ENCODE data around the gene TMSB4X. TPM values are rescaled to one million over a fixed set of nuclear protein-coding genes. Genes with fewer than 3 reads are reported as not detected.

The TMSB4X gene
- total and polyA plus RNA-seq, 2 of the 8 experiments (the other 6 are each of a cell fraction or from before 2014, with no cell fraction given) = 2,063 to 2,112 TPM

DNA sequence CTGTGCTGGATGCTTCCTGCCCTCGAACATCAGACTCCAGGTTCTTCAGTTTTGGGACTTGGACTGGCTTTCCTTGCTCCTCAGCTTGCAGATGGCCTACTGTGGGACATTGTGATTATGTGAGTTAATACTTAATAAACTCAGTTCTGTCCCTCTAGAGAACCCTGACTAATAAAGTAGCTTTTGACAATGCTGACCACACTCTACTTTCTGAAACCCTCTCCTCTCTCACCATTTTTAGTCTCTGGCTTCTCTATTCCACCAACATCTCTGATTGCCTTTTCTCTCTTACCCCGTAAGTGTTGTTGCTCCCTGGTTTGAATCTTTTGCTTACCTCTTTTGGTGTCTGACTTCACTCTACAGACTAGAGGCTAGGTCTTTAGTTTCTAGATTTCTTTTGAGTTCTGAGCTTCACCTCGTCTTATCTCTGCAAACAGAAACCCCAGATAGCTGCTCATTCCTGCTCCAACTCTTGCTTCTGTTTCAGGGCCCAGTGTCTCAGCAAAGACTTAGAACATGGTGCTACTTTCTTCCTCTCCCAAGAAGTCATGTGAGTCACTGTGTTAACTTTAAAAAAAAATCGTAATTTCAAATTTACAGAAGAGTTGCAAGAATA is 11.4 kb downstream of the TMSB4X start:
- H3K79me1 ChIP-seq (ENCODE audit: low read depth, low read length) = no peaks in the 10 kb centered on the region
- H2BK15ac ChIP-seq (ENCODE audit: low read length) = no peak overlapping the region
- H3K79me2 ChIP-seq (ENCODE audit: control insufficient read depth in 1 of 2, insufficient read depth in 2 of 2, low read length in 2 of 2) = no peaks in the 10 kb centered on the region
- H2BK120ac ChIP-seq (replicated peaks; ENCODE audit: low read depth, low read length) = no peak overlapping the region
- H3K4me2 ChIP-seq (ENCODE audit: insufficient read depth in 1 of 2, low read depth in 2 of 2, low read length in 2 of 2) = no peak overlapping the region
- no peak overlapping the region for H3K4me3 ChIP-seq (ENCODE audit: extremely low read depth in 1 of 4, insufficient read depth in 2 of 4, low read depth in 3 of 4, low read length in 4 of 4)
- H3K23me2 ChIP-seq (ENCODE audit: low read depth, low read length) = no peaks in the 10 kb centered on the region
- H4K91ac ChIP-seq (replicated peaks; ENCODE audit: insufficient read length, low read length) = no peak overlapping the region
- H3K9ac ChIP-seq (replicated peaks in 1 of 4; ENCODE audit: extremely low read depth in 1 of 4, low read depth in 3 of 4, low read length in 3 of 4) = no peak overlapping the region
- no peak overlapping the region for H2BK20ac ChIP-seq (ENCODE audit: low read length)
- H2AFZ ChIP-seq (ENCODE audit: low read length) = no peak overlapping the region
- H4K20me1 ChIP-seq (replicated peaks in 1 of 2; ENCODE audit: control insufficient read depth in 1 of 2, insufficient read depth in 2 of 2, low read length in 2 of 2) = no peaks in the 10 kb centered on the region
- no peak overlapping the region for H3K27ac ChIP-seq (ENCODE audit: low read depth, low read length)
- DNase-seq (ENCODE audit: low read depth in 1 of 2, low spot score in 2 of 2) (no peak), FAIRE-seq (no peak)
- 82% methylated on average over 3 of the region's 4 CpGs; no CpG with 5 or more reads in 1 of the 2 experiments for WGBS, 2 experiments (ENCODE audit: extremely low coverage in 1 of 2, insufficient coverage in 1 of 2, insufficient read length in 1 of 2, insufficient replicate concordance in 2 of 2, low coverage in 1 of 2, low lambda C conversion rate in 2 of 2, missing lambda C conversion rate in 1 of 2)
- no peak overlapping the region for H2BK5ac ChIP-seq (ENCODE audit: low read depth, low read length)
- no peak overlapping the region for H2BK12ac ChIP-seq (ENCODE audit: low read depth, low read length)
- no peaks in the 10 kb centered on the region for H3K9me3 ChIP-seq (ENCODE audit: insufficient read depth in 2 of 2, low read depth in 1 of 2, low read length in 1 of 2)
- H3K27me3 ChIP-seq (replicated peaks in 1 of 4; ENCODE audit: control insufficient read depth in 3 of 4, extremely low read depth in 1 of 4, insufficient read depth in 3 of 4, low read length in 3 of 4) = no peaks in the 10 kb centered on the region
- H2AK5ac ChIP-seq (ENCODE audit: low read depth, low read length) = no peak overlapping the region
- H3K4ac ChIP-seq (replicated peaks; ENCODE audit: insufficient read length, low read depth, low read length) = no peak overlapping the region
- no peak overlapping the region for H3K18ac ChIP-seq (ENCODE audit: extremely low read depth, low read length)
- H3K36me3 ChIP-seq (ENCODE audit: control insufficient read depth in 2 of 4, insufficient read depth in 4 of 4, low read length in 3 of 4) = no peaks in the 10 kb centered on the region
- no peak overlapping the region for H3K23ac ChIP-seq (ENCODE audit: insufficient read length)
- H3K4me1 ChIP-seq (replicated peaks in 1 of 4; ENCODE audit: control insufficient read depth in 3 of 4, insufficient read depth in 4 of 4, low read length in 3 of 4) = no peaks in the 10 kb centered on the region
- CTCF ChIA-PET (ENCODE audit: partially characterized antibody) = interaction anchor here (1.0 kb wide), 1 partner anchor 41 kb away, joined by 3 read pairs; no protein-coding TSS in a partner anchor
- H3K14ac ChIP-seq (ENCODE audit: insufficient read length) = no peak overlapping the region
- POLR2A ChIA-PET (ENCODE audit: partially characterized antibody) = interaction anchor here (0.6 to 1.2 kb wide), 3 partner anchors 10 to 126 kb away, joined by 3 to 6 read pairs (median 3); no protein-coding TSS in a partner anchor
- H4K8ac ChIP-seq (ENCODE audit: extremely low read depth, insufficient read depth, low read length) = no peak overlapping the region
- no peak overlapping the region for H4K5ac ChIP-seq (ENCODE audit: insufficient read length, low read depth, low read length)
- H3K56ac ChIP-seq (replicated peaks; ENCODE audit: insufficient read length, low read depth, low read length) = no peak overlapping the region
- TF ChIP-seq, protein P1, sequence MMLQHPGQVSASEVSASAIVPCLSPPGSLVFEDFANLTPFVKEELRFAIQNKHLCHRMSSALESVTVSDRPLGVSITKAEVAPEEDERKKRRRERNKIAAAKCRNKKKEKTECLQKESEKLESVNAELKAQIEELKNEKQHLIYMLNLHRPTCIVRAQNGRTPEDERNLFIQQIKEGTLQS (IDR thresholded peaks at IDR 0.05; ENCODE audit: insufficient read depth, low read depth, low read length) = no peak
- no peak for TF ChIP-seq JUND (IDR thresholded peaks at IDR 0.05; ENCODE audit: low read length)
- TF ChIP-seq TAF1 (IDR thresholded peaks at IDR 0.05; ENCODE audit: low read depth, low read length) = no peak
- TF ChIP-seq EP300 (IDR thresholded peaks at IDR 0.05; ENCODE audit: borderline replicate concordance in 1 of 2, low read depth in 2 of 2, low read length in 2 of 2) = no peak
- TF ChIP-seq SAP30 (IDR thresholded peaks at IDR 0.05; ENCODE audit: insufficient read depth, insufficient replicate concordance, low read length) = no peak
- no peak for TF ChIP-seq SIRT6 (IDR thresholded peaks at IDR 0.05; ENCODE audit: low read length)
- no peak for TF ChIP-seq BRCA1 (IDR thresholded peaks at IDR 0.05; ENCODE audit: low read depth, low read length)
- no peak for TF ChIP-seq SP4 (IDR thresholded peaks at IDR 0.05; ENCODE audit: low read length)
- TF ChIP-seq, protein P2, sequence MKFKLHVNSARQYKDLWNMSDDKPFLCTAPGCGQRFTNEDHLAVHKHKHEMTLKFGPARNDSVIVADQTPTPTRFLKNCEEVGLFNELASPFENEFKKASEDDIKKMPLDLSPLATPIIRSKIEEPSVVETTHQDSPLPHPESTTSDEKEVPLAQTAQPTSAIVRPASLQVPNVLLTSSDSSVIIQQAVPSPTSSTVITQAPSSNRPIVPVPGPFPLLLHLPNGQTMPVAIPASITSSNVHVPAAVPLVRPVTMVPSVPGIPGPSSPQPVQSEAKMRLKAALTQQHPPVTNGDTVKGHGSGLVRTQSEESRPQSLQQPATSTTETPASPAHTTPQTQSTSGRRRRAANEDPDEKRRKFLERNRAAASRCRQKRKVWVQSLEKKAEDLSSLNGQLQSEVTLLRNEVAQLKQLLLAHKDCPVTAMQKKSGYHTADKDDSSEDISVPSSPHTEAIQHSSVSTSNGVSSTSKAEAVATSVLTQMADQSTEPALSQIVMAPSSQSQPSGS (IDR thresholded peaks at IDR 0.05; ENCODE audit: low read length) = no peak
- TF ChIP-seq GTF2F1 (IDR thresholded peaks at IDR 0.05; ENCODE audit: borderline replicate concordance, low read depth, low read length) = no peak

Measured in H1 (cell line).